ENCODE data around the gene RTN4R. TPM values are rescaled to one million over a fixed set of nuclear protein-coding genes. Genes with fewer than 3 reads are reported as not detected.

Gene RTN4R
- total and polyA plus RNA-seq, 9 of the 15 experiments (the other 6 are each of a cell fraction or from before 2014, with no cell fraction given): 0.04 to 2.8 (median 1.4) TPM; not detected in 3

DNA sequence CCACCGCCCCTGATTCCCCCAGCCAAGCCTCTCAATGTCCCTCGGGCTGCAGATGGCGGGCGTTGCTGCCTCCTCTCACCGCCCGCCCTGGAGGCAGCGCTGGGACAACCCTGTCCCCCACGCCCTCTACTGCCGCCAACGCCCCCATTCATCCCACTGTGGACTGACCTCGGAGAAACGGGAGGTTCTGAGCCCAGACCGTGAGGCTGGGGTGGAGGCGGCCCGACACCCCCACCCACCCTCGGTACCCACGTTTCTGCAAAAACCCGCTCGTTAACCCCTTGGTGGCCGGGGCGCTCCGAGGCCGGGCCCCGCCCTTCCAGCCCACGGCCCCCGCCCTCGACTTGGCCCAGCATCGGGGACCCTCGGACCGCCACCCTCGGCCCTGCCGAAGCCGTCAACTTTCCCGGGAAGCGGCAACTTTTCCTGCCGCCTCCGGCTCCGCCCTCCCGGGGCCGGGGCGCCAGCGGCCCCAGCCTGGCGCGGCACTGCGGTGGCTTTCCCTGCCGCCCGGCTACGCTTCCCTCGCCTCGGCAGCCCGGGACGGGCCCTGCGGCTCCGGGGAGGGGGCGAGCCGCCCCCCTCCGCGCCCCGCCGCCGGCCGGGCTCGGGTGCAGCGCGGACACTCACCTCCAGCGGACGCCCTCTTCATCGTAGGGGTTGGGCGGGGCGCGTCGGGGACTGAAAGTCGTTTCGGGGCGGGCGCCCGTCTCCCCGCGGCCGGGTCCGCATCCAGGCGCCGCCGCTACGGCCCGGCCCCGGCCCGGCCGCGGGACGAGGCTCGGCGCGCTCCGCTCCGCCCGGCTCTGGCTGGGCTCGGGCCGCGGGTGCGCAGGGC lies 458 bp downstream of the RTN4R start (continued):
- TF ChIP-seq GTF2A2 (tag; IDR thresholded peaks at IDR 0.05) (no peak), BRD4 (IDR thresholded peaks at IDR 0.05) (no peak), ZC3H8 (IDR thresholded peaks at IDR 0.05) (no peak), ZNF165 (CRISPR knock-in tag; IDR thresholded peaks at IDR 0.05; ENCODE audit: borderline replicate concordance) (no peak), ZNF41 (CRISPR knock-in tag; conservative IDR thresholded peaks at IDR 0.05) (no peak), BHLHE40 (IDR thresholded peaks at IDR 0.05; ENCODE audit: low read length) (no peak), JUND (IDR thresholded peaks at IDR 0.05; ENCODE audit: borderline replicate concordance, low read depth, low read length) (no peak), JUND (tag; IDR thresholded peaks at IDR 0.05; ENCODE audit: borderline replicate concordance, low read depth, low read length) (no peak), ZNF316 (IDR thresholded peaks at IDR 0.05) (no peak), POLR2AphosphoS5 (IDR thresholded peaks at IDR 0.05; ENCODE audit: control insufficient read depth, insufficient read depth, low read depth, low read length) (no peak), NR3C1 (CRISPR knock-in tag; IDR thresholded peaks at IDR 0.05) (no peak), CSDE1 (IDR thresholded peaks at IDR 0.05) (no peak), STAT5B (CRISPR knock-in tag; IDR thresholded peaks at IDR 0.05) (no peak), ZSCAN29 (IDR thresholded peaks at IDR 0.05) (no peak), NFE2L1 (tag; IDR thresholded peaks at IDR 0.05; ENCODE audit: borderline replicate concordance, low read depth) (no peak)
- TF ChIP-seq, protein P1, sequence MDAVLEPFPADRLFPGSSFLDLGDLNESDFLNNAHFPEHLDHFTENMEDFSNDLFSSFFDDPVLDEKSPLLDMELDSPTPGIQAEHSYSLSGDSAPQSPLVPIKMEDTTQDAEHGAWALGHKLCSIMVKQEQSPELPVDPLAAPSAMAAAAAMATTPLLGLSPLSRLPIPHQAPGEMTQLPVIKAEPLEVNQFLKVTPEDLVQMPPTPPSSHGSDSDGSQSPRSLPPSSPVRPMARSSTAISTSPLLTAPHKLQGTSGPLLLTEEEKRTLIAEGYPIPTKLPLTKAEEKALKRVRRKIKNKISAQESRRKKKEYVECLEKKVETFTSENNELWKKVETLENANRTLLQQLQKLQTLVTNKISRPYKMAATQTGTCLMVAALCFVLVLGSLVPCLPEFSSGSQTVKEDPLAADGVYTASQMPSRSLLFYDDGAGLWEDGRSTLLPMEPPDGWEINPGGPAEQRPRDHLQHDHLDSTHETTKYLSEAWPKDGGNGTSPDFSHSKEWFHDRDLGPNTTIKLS (IDR thresholded peaks at IDR 0.05; ENCODE audit: borderline replicate concordance, low read depth): no peak
- TF ChIP-seq, protein P2, sequence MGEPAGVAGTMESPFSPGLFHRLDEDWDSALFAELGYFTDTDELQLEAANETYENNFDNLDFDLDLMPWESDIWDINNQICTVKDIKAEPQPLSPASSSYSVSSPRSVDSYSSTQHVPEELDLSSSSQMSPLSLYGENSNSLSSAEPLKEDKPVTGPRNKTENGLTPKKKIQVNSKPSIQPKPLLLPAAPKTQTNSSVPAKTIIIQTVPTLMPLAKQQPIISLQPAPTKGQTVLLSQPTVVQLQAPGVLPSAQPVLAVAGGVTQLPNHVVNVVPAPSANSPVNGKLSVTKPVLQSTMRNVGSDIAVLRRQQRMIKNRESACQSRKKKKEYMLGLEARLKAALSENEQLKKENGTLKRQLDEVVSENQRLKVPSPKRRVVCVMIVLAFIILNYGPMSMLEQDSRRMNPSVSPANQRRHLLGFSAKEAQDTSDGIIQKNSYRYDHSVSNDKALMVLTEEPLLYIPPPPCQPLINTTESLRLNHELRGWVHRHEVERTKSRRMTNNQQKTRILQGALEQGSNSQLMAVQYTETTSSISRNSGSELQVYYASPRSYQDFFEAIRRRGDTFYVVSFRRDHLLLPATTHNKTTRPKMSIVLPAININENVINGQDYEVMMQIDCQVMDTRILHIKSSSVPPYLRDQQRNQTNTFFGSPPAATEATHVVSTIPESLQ (CRISPR knock-in tag; IDR thresholded peaks at IDR 0.05): no peak
- TF ChIP-seq, protein P3, sequence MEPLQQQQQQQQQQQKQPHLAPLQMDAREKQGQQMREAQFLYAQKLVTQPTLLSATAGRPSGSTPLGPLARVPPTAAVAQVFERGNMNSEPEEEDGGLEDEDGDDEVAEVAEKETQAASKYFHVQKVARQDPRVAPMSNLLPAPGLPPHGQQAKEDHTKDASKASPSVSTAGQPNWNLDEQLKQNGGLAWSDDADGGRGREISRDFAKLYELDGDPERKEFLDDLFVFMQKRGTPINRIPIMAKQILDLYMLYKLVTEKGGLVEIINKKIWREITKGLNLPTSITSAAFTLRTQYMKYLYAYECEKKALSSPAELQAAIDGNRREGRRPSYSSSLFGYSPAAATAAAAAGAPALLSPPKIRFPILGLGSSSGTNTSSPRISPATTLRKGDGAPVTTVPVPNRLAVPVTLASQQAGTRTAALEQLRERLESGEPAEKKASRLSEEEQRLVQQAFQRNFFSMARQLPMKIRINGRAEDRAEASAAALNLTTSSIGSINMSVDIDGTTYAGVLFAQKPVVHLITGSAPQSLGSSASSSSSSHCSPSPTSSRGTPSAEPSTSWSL (CRISPR knock-in tag; IDR thresholded peaks at IDR 0.05; ENCODE audit: borderline replicate concordance): no peak
- TF ChIP-seq, protein P4, sequence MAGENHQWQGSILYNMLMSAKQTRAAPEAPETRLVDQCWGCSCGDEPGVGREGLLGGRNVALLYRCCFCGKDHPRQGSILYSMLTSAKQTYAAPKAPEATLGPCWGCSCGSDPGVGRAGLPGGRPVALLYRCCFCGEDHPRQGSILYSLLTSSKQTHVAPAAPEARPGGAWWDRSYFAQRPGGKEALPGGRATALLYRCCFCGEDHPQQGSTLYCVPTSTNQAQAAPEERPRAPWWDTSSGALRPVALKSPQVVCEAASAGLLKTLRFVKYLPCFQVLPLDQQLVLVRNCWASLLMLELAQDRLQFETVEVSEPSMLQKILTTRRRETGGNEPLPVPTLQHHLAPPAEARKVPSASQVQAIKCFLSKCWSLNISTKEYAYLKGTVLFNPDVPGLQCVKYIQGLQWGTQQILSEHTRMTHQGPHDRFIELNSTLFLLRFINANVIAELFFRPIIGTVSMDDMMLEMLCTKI (IDR thresholded peaks at IDR 0.05; ENCODE audit: partially characterized antibody): no peak
- TF ChIP-seq, protein P5, sequence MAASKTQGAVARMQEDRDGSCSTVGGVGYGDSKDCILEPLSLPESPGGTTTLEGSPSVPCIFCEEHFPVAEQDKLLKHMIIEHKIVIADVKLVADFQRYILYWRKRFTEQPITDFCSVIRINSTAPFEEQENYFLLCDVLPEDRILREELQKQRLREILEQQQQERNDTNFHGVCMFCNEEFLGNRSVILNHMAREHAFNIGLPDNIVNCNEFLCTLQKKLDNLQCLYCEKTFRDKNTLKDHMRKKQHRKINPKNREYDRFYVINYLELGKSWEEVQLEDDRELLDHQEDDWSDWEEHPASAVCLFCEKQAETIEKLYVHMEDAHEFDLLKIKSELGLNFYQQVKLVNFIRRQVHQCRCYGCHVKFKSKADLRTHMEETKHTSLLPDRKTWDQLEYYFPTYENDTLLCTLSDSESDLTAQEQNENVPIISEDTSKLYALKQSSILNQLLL (CRISPR knock-in tag; IDR thresholded peaks at IDR 0.05; ENCODE audit: borderline replicate concordance): no peak

All from K562 (cell line).